ENCODE data around the gene ZNRF1.

GRCh38 chr16:74949309-74949708 is 49.5 kb upstream of the ZNRF1 start:
- TF ChIP-seq POLR2A (IDR thresholded peaks at IDR 0.05) (no peak), CTCF (IDR thresholded peaks at IDR 0.05) (no peak), EP300 (IDR thresholded peaks at IDR 0.05) (no peak), POLR2AphosphoS5 (IDR thresholded peaks at IDR 0.05) (no peak)

Measured in stomach (tissue), 4 donors.